RWPE1 (cell line): ENCODE measurements around the gene MSL2.
"Not testable (repeated sequence)": the region's sequence is repeated elsewhere in the genome, so short reads cannot be mapped to it uniquely, and the experiment has no call there.

Source experiments
- CTCF ChIA-PET: fragments of 350-600 bp; sonication (Branson Sonifier 250); formaldehyde crosslinking; extraction: SDS; loops from one replicate; lab custom pipeline; 2021; lab: Yijun Ruan, JAX
- POLR2A ChIA-PET: fragments of 400-600 bp; formaldehyde crosslinking; extraction: SDS; loops from one replicate; lab custom pipeline; 2020; ENCODE audit warnings: antibody characterized with exemption; ENCODE audit not compliant: low non-redundant PET; lab: Yijun Ruan, JAX
- DNase-seq: peaks from one replicate; pipeline ENCODE4 v3.0.0; 2012; ENCODE audit warnings: low spot score
- H3K27ac ChIP-seq: fragments of 450-650 bp; 2 replicates; pipeline ENCODE4 v1.5.1; 2017
- CTCF ChIP-seq: fragments of 450-650 bp; conservative IDR thresholded peaks from 2 replicates; pipeline ENCODE4 v1.5.1; 2017; ENCODE audit warnings: low read depth, mild to moderate bottlenecking

MSL2 gene

GRCh38 chr3:136146981-136147729, 49.0 kb downstream of the MSL2 start:
- TF ChIP-seq CTCF: no peak
- ChIA-PET CTCF (interaction anchor here (0.6 kb wide), 1 partner anchor 50 kb away, joined by 4 read pairs; no protein-coding TSS in a partner anchor), POLR2A (interaction anchor here (0.7 kb wide), 1 partner anchor 49 kb away, joined by 3 read pairs; the partner anchor contains the start of gene MSL2)
- no peak for DNase-seq
- no peak overlapping the region for H3K27ac ChIP-seq

GRCh38 chr3:136144397-136144796, 51.7 kb downstream of the MSL2 start:
- DNase-seq, POLR2A ChIA-PET, CTCF ChIA-PET: not testable (repeated sequence)
- peak overlapping the region; percentile 26; the same call in 1 of the 2 replicates for H3K27ac ChIP-seq

- CTCF ChIA-PET: interaction anchor here (0.7 kb wide), 1 partner anchor 151 kb away, joined by 3 read pairs; no protein-coding TSS in a partner anchor
- TF ChIP-seq CTCF: no peak
- peak; percentile 83 for DNase-seq
- POLR2A ChIA-PET: no interaction called here
- H3K27ac ChIP-seq: no peak overlapping the region; the same call in 1 of the 2 replicates
Observed at GRCh38 chr3:136142592-136142991, 53.5 kb downstream of the MSL2 start.

- ChIA-PET POLR2A (interaction anchor here (0.6 kb wide), 1 partner anchor 47 kb away, joined by 5 read pairs; no protein-coding TSS in a partner anchor), CTCF (interaction anchor here (0.6 kb wide), 1 partner anchor 168 kb away, joined by 4 read pairs; no protein-coding TSS in a partner anchor)
- H3K27ac ChIP-seq: peak overlapping the region; percentile 70; the same call in 1 of the 2 replicates
- no peak for TF ChIP-seq CTCF
- peak; percentile 39 for DNase-seq
Observed at GRCh38 chr3:136141891-136142290, 54.2 kb downstream of the MSL2 start.

GRCh38 chr3:136141291-136141785, 54.8 kb downstream of the MSL2 start:
- no peak overlapping the region for H3K27ac ChIP-seq
- TF ChIP-seq CTCF: no peak
- no peak for DNase-seq
- POLR2A ChIA-PET: interaction anchor here (0.6 kb wide), 1 partner anchor 48 kb away, joined by 5 read pairs; no protein-coding TSS in a partner anchor
- CTCF ChIA-PET: interaction anchor here (0.6 kb wide), 1 partner anchor 169 kb away, joined by 4 read pairs; no protein-coding TSS in a partner anchor

- DNase-seq: no peak
- TF ChIP-seq CTCF: no peak
- POLR2A ChIA-PET: no interaction called here
- CTCF ChIA-PET: interaction anchor here (0.5 kb wide), 1 partner anchor 1120 kb away, joined by 3 read pairs; no protein-coding TSS in a partner anchor
- no peak overlapping the region for H3K27ac ChIP-seq
Observed at GRCh38 chr3:136136454-136136853, 59.7 kb downstream of the MSL2 start.
